CD4-positive, alpha-beta T cell treated with Interleukin-15 for 1 hour (primary cell): ENCODE results near the gene TRAF4.

Source experiments
- DNase-seq: peaks from one replicate; pipeline ENCODE4 v3.0.0-alpha.2; 2020

The TRAF4 gene

DNA sequence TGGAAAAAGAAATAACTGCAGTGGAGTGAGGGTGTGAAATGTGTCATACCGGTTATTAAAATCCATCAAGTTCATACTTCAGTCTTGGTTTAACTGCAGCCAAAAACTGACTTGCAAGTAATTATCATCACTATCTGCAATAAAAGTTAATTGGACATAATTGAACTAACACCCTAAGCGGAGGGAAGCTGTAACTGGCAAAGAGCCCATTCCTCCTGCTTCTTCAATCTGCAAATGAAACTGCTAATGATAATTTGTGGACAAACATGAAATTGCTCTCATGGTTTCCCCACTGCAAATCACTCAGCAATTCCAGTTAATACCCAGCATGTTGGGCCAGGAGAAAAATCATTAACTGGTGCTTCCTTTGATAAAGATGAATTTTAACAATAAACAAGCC lies 52.3 kb downstream of the TRAF4 start:
- DNase-seq = no peak
